ENCODE results near the gene PDLIM7. TPM values are rescaled to one million over a fixed set of nuclear protein-coding genes. Genes with fewer than 3 reads are reported as not detected.
A peak's percentile ranks its signal among the peaks of the same experiment; 100 is the strongest.

Gene PDLIM7
- total RNA-seq, 1 donor from 2014 or later, result 65.3 TPM

- peaks cover 8% of the 10 kb centered on the region for H3K4me1 Mint-ChIP-seq
- no peak for DNase-seq
- peak overlapping the region; percentile 10 for H3K27ac Mint-ChIP-seq
These were observed 13.2 kb downstream of the PDLIM7 start for GRCh38 chr5:177483994-177484901.

GRCh38 chr5:177483042-177483441, 14.4 kb downstream of the PDLIM7 start:
- Mint-ChIP-seq H3K9me3 (no peaks in the 10 kb centered on the region), H3K36me3 (ENCODE audit: low read depth) (peaks cover 21% of the 10 kb centered on the region), H3K4me1 (peaks cover 19% of the 10 kb centered on the region), H3K27me3 (no peaks in the 10 kb centered on the region), H3K4me3 (no peak overlapping the region), H3K27ac (no peak overlapping the region)
- intact Hi-C loops (cut with micrococcal nuclease), result no loop called here
- no peak for DNase-seq

More at GRCh38 chr5:177483994-177484901, 13.2 kb downstream of the PDLIM7 start:
- Mint-ChIP-seq H3K4me3 (no peak overlapping the region), H3K9me3 (no peaks in the 10 kb centered on the region), H3K27me3 (no peaks in the 10 kb centered on the region), H3K36me3 (ENCODE audit: low read depth) (peaks cover 18% of the 10 kb centered on the region)
- intact Hi-C loops (cut with micrococcal nuclease), result no loop called here

- Mint-ChIP-seq H3K4me3 (no peak overlapping the region), H3K36me3 (ENCODE audit: low read depth) (peaks cover 19% of the 10 kb centered on the region), H3K27me3 (no peaks in the 10 kb centered on the region), H3K9me3 (no peaks in the 10 kb centered on the region), H3K4me1 (peaks cover 19% of the 10 kb centered on the region), H3K27ac (no peak overlapping the region)
- intact Hi-C loops (cut with micrococcal nuclease), result no loop called here
- DNase-seq, result no peak
These were observed 15.0 kb downstream of the PDLIM7 start for GRCh38 chr5:177482359-177482795.

- no peak for DNase-seq
- H3K9me3 Mint-ChIP-seq, result no peaks in the 10 kb centered on the region
- no peaks in the 10 kb centered on the region for H3K27me3 Mint-ChIP-seq
- intact Hi-C loops (cut with micrococcal nuclease), result loop anchor here (2.0 kb wide), 1 partner anchor 17 kb away; the partner anchor contains the start of gene PDLIM7
- no peak overlapping the region for H3K4me3 Mint-ChIP-seq
- peaks cover 31% of the 10 kb centered on the region for H3K4me1 Mint-ChIP-seq
- peaks cover 10% of the 10 kb centered on the region for H3K36me3 Mint-ChIP-seq (ENCODE audit: low read depth)
- H3K27ac Mint-ChIP-seq, result peak overlapping the region; percentile 85
These were observed 17.6 kb downstream of the PDLIM7 start for GRCh38 chr5:177479774-177480173.

- peak; percentile 74 for DNase-seq
These were observed 18.4 kb downstream of the PDLIM7 start for GRCh38 chr5:177478711-177479646.

GRCh38 chr5:177477701-177478477, 19.5 kb downstream of the PDLIM7 start:
- H3K36me3 Mint-ChIP-seq (ENCODE audit: low read depth), result peaks cover 8% of the 10 kb centered on the region
- H3K27ac Mint-ChIP-seq, result peak overlapping the region; percentile 92
- intact Hi-C loops (cut with micrococcal nuclease), result loop anchor here (2.0 kb wide), 1 partner anchor 19 kb away; the partner anchor contains the start of gene PDLIM7
- peaks cover 8% of the 10 kb centered on the region for H3K27me3 Mint-ChIP-seq
- H3K4me1 Mint-ChIP-seq, result peaks cover 40% of the 10 kb centered on the region
- no peaks in the 10 kb centered on the region for H3K9me3 Mint-ChIP-seq
- no peak overlapping the region for H3K4me3 Mint-ChIP-seq
- no peak for DNase-seq

More at GRCh38 chr5:177478711-177479646, 18.4 kb downstream of the PDLIM7 start:
- intact Hi-C loops (cut with micrococcal nuclease), result loop anchor here (2.0 kb wide), 1 partner anchor 18 kb away; the partner anchor contains the start of gene PDLIM7
- peaks cover 37% of the 10 kb centered on the region for H3K4me1 Mint-ChIP-seq
- H3K27me3 Mint-ChIP-seq, result peaks cover 6% of the 10 kb centered on the region
- H3K27ac Mint-ChIP-seq, result peak overlapping the region; percentile 92
- H3K36me3 Mint-ChIP-seq (ENCODE audit: low read depth), result peaks cover 10% of the 10 kb centered on the region
- H3K9me3 Mint-ChIP-seq, result no peaks in the 10 kb centered on the region
- peak overlapping the region; percentile 53 for H3K4me3 Mint-ChIP-seq

- Mint-ChIP-seq H3K27ac (peak overlapping the region; percentile 65), H3K4me1 (peaks cover 40% of the 10 kb centered on the region), H3K36me3 (ENCODE audit: low read depth) (peaks cover 5% of the 10 kb centered on the region), H3K27me3 (peaks cover 8% of the 10 kb centered on the region), H3K4me3 (peak overlapping the region; percentile 46), H3K9me3 (no peaks in the 10 kb centered on the region)
- intact Hi-C loops (cut with micrococcal nuclease), result no loop called here
- no peak for DNase-seq
These were observed 20.7 kb downstream of the PDLIM7 start for GRCh38 chr5:177476531-177477233.

GRCh38 chr5:177475563-177476427, 21.6 kb downstream of the PDLIM7 start:
- Mint-ChIP-seq H3K27me3 (peaks cover 8% of the 10 kb centered on the region), H3K9me3 (no peaks in the 10 kb centered on the region), H3K4me1 (peaks cover 42% of the 10 kb centered on the region), H3K27ac (peak overlapping the region; percentile 65), H3K4me3 (peak overlapping the region; percentile 46), H3K36me3 (ENCODE audit: low read depth) (peaks cover 5% of the 10 kb centered on the region)
- intact Hi-C loops (cut with micrococcal nuclease), result no loop called here
- DNase-seq, result no peak

- DNase-seq, result no peak
- Mint-ChIP-seq H3K4me1 (peaks cover 43% of the 10 kb centered on the region), H3K9me3 (no peaks in the 10 kb centered on the region), H3K36me3 (ENCODE audit: low read depth) (peaks cover 5% of the 10 kb centered on the region), H3K27ac (peak overlapping the region; percentile 11), H3K27me3 (peaks cover 8% of the 10 kb centered on the region), H3K4me3 (peak overlapping the region; percentile 85)
- intact Hi-C loops (cut with micrococcal nuclease), result no loop called here
These were observed 22.4 kb downstream of the PDLIM7 start for GRCh38 chr5:177474846-177475562.

GRCh38 chr5:177474002-177474476, 23.4 kb downstream of the PDLIM7 start:
- DNase-seq, result no peak
- intact Hi-C loops (cut with micrococcal nuclease), result no loop called here
- H3K36me3 Mint-ChIP-seq (ENCODE audit: low read depth), result peaks cover 4% of the 10 kb centered on the region
- peaks cover 35% of the 10 kb centered on the region for H3K4me1 Mint-ChIP-seq
- H3K27ac Mint-ChIP-seq, result peak overlapping the region; percentile 84
- H3K27me3 Mint-ChIP-seq, result peaks cover 8% of the 10 kb centered on the region
- no peaks in the 10 kb centered on the region for H3K9me3 Mint-ChIP-seq
- peak overlapping the region; percentile 85 for H3K4me3 Mint-ChIP-seq

GRCh38 chr5:177473443-177474001, 23.9 kb downstream of the PDLIM7 start, which contains the start of gene DBN1:
Gene DBN1 (minus strand): TSS chr5:177473634. CDS start chr5:177473521, 113 bp downstream.
- H3K4me3 Mint-ChIP-seq, result peak within 1 kb of the TSS; percentile 85
- no peaks in the 10 kb centered on the region for H3K36me3 Mint-ChIP-seq (ENCODE audit: low read depth)
- H3K27me3 Mint-ChIP-seq, result peaks cover 8% of the 10 kb centered on the region
- peak within 1 kb of the TSS; percentile 84 for H3K27ac Mint-ChIP-seq
- intact Hi-C loops (cut with micrococcal nuclease), result loop anchor here (2.0 kb wide), 1 partner anchor 17 kb away; no protein-coding TSS in a partner anchor
- H3K9me3 Mint-ChIP-seq, result no peaks in the 10 kb centered on the region
- peaks cover 29% of the 10 kb centered on the region for H3K4me1 Mint-ChIP-seq
- DNase-seq, result peak; percentile 70

Data from activated CD4-positive, alpha-beta T cell treated with anti-CD3 and anti-CD28 coated beads, Interleukin-2, amount 10 ng/mL, durations not matched to agents 24 days and 14 days (primary cell).